ENCODE data around the gene CPPED1.

The CPPED1 gene

DNA sequence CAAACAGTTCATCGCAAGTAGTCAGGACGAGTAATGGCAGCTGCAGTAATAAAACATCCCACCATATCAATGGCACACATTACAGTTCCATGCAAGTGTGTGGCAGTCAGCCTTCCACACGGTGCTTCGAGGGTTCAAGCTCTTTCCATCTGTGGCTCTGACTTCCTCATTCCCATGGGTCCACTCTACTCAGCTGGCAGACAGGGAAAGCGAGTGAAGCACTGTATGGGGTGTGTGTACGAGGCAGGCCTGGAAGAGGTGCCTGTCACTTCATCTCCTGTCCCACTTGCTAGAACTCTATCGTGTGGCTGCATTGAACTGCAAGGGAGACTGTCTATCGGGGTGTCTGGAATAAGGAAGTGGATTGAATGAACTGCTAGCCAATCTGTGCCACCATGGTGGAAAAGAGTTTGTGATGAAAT, 160.6 kb downstream of the CPPED1 start:
- DNase-seq (ENCODE audit: low read depth) = no peak

DNA sequence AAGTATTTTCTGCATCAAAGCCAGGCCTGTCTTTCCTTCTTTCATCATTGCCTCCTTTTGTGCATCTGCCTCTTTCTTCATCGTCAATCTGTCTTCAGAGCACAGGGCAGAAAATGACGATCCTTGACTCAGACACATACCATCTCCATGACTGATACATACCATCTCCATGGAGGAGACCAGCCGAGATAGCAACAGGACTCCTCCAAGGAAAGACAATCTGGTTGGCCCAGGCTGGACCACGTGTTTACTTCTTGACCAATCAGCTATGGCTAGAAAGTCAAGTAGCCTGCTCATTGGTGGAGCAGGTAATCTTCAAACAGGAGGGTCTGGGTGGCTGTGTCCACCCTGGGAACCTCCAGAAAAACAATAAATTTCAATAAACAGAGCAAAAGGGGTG, 164.6 kb downstream of the CPPED1 start:
- no peak for DNase-seq (ENCODE audit: low read depth)

DNA sequence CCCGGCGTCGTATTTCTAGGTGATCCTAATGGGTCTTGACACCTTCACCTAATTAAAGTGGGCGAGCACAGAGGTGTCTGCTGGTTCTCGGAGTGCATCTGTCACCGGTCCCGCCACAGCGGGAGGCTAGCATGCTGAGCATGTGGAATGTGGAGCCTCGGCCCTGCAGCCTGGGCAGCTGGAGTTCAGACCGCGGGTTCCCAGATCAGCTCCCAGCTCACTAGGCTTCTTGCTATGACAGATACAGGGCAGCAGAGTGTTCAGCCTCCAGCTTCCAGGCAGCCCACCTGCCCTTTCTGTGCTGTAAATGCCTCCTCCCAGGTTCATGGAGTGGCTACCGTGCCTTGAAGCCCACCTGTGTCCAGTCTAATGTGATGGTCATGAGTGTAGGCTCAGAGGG, 166.7 kb downstream of the CPPED1 start:
- DNase-seq (ENCODE audit: low read depth) = no peak

DNA sequence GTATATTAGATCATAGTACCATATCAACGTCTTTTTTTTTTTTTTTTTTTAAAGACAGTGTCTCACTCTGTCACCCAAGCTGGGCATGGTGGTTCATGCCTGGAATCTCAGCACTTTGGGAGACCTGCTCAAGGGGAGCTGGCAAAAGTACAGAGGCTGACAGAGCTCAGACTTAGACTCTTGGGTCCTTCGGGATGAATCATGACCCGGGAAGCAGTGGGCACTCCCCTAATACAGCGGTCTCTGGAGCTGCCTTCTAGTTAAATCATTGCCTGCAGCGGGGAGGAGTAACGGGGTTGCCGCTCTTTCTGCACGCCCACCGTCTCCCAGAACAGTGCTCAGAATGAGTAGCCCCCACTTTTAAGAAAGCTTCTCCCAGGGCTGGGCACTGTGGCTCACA, 174.4 kb downstream of the CPPED1 start:
- no peak for DNase-seq (ENCODE audit: low read depth)

DNA sequence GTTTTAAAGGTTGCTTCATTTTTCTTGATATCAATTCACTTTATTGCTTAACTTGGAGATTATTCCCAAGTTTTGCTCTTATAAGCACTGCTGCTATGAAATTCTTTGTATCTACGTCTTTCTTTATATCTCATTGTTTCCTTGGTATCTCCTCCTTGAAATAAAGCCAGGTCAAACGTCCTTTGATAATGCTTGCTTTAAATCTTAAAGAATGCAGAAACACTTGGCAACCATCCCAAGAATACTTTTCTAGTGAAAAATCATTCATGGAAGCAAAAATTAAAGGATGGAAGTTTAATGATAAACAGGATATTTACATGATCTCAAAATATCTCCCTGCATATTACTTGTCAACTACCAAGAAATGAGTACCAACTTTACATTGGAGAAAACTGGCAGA, 175.2 kb downstream of the CPPED1 start:
- DNase-seq (ENCODE audit: low read depth) = no peak

DNA sequence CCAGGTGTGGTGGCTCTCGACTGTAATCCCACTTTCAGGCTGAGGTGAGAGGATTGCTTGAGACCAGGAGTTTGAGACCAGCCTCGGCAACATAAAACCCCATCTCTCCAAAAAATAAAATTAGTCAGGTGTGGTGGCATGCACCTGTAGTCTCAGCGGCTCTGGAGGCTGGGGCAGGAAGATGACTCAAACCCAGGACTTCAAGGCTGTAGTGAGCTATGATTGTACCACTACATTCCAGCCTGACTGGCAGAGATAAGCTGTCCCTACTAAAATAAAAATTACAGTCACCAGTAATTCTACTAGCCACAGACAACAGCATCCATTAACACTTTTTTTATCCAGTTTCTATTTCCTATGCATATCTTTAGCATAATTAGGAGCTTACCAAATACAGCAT, 176.3 kb downstream of the CPPED1 start:
- DNase-seq (ENCODE audit: low read depth) = no peak

DNA sequence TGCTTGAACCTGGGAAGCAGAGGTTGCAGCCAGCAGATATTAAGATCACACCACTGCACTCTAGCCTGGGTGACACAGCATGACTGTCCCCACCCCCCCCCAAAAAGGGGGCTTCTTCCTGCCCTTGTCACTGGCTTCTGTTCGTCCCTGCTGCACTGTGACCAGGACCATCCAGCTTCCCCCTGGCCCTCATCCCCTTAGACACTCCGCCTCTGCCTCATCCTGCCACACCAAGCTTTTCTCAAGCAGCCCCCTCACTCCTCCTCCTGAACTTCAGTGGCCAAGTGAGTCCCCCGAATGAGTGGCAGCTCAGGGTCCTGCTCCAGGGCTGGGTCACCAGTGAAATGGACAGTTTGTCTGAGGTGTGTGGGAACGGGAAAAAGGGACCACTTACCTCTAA, 177.3 kb downstream of the CPPED1 start:
- no peak for DNase-seq (ENCODE audit: low read depth)

DNA sequence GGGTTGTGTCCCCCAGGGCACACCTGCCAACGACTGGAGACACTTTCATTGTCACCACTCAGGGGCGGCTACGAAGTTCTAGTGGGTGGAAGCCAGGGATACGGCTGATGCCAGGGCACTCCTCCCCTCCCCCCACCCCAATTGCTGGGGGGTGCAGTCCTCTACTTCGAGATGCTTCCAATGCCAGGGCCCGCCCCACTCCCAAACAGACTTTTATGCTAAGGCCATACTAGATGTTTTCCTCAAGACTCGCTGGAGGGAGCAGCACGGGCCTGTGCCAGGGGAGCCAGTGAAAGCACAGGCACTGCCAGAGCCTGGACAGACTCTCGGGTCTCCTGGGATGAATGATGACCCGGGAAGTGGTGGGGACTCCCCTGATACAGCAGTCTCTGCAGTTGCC, 178.0 kb downstream of the CPPED1 start:
- DNase-seq (ENCODE audit: low read depth) = no peak

DNA sequence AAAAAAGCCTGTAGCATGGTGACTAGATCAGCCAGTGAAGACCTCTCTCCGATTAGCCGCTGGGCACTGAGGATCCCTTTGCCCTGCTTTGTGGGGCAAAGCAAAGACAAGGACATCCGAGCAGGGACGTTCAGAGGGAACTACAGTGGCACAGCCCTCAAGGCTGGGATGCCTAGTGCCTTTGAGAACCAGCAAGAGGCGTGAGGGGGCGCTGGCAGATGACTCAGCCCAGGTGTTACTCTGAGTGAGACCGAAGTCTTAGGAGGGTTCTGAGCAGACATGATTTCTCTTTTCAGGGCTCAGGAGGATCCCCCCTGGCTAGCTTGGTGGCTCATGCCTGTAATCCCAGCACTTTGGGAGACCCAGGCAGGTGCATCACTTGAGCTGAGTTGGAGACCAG, 178.6 kb downstream of the CPPED1 start:
- no peak for DNase-seq (ENCODE audit: low read depth)

DNA sequence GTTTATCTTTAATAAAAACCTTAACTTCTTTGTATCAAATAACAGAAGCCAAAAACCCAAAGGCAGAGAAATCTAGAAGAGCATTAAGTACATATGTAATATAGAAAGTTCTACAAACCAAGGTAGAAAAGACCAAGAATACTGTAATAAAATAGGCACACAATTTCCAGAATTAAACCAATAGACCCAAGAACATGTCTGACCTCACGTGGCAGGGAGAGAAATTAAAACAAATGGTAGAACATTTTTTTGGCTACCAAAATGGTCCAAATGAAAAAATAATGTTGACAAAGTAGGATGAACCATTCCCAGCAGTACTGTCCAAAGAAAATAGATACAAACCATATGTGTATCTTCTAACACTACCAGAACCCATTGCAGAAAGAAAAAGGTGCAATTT, 183.5 kb downstream of the CPPED1 start:
- no peak for DNase-seq (ENCODE audit: low read depth)

DNA sequence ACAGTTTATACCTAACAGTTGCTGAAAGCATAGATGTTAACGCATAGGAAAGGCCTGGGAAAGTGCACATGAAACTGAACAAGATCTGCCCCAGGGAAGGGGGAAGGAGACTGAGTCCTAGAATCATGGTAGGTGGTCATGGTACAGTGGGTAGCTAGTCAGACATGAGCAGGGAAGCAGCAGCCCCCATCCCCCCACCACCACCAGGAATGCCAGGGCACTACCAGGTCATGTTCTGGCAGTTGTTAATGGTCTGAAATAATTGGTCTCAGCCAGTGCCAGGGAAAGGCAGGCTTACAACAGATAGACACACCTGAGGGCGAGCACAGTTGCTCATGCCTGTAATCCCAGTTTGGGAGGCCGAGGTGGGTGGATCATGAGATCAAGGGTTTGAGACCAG, 185.2 kb downstream of the CPPED1 start:
- DNase-seq (ENCODE audit: low read depth) = no peak

DNA sequence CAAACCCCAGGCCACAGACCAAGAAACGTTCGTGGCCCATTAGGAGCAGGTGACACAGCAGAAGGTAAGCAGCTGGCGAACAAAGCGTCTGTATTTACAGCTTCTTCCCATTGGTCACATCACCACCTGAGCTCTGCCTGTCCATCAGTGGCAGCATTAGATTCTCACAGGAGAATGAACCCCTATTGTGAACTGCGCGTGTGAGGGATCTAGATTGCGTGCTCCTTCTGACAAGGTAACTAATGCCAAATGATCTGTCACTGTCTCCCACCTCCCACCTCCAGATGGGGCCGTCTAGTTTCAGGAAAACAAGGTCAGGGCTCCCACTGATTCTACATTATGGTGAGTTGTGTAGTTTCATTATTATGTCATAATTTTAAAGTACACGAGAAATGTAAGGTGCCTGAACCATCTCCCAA, 186.3 kb downstream of the CPPED1 start:
- no peak for DNase-seq (ENCODE audit: low read depth)

DNA sequence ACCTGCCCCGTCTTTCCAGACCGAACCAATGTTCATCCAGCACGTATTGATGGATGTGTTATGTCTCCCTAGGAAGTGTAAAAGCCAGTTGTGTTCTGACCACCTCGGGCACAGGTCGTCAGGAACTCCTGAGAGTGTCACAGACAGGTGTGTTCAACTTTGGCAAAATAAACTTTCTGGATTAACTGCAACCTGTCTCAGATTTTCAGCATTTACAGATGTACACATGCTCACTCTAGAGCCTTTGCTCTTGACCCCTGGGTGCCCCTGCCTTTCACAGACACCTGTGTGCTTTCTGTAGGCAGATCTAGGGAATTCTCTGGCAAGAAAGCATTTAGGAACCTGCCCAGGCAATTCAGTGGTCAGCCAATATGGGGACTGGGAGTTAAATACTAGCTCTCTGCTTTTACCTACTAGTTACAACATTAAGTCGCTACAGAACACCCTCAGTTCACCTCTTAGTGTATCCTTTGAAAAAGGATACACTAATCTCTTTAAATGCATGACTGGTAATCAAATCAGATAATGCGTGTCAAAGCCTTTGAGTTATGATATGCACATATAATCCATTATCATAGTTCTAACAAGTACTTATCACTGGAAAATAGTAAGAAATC, 188.9 kb downstream of the CPPED1 start:
- DNase-seq (ENCODE audit: low read depth) = no peak

DNA sequence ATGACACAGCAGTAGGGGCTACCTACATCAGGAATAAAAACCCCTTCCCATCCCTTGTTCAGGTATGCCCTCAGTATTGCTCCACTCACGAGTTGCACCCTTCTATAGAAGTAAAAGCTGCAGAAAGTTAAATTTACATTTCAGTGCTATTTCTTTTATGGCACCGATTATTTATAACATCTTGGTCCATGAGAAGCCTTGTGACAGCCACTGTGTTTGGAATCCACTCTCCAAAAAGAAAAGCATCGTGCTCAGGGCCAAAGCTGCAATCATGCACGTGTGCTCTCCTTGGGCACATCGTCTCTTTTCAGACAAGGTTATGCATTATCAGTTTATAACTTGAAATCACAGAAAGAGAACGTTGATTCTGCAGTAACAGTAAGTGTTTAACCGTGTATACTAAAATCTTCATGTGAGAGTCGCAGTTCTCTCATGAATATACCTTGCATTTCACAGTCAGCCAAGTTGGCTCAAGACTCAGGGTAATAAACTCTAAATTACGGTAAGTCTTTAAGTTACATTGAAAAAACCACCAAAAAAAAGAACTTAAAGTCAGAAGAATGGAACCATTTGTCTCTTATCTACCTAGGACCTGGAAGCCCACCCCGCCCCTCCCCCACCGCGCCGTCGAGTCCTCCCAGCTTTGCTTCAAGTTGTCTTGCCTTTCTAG, 189.6 kb downstream of the CPPED1 start:
- no peak for DNase-seq (ENCODE audit: low read depth)

DNA sequence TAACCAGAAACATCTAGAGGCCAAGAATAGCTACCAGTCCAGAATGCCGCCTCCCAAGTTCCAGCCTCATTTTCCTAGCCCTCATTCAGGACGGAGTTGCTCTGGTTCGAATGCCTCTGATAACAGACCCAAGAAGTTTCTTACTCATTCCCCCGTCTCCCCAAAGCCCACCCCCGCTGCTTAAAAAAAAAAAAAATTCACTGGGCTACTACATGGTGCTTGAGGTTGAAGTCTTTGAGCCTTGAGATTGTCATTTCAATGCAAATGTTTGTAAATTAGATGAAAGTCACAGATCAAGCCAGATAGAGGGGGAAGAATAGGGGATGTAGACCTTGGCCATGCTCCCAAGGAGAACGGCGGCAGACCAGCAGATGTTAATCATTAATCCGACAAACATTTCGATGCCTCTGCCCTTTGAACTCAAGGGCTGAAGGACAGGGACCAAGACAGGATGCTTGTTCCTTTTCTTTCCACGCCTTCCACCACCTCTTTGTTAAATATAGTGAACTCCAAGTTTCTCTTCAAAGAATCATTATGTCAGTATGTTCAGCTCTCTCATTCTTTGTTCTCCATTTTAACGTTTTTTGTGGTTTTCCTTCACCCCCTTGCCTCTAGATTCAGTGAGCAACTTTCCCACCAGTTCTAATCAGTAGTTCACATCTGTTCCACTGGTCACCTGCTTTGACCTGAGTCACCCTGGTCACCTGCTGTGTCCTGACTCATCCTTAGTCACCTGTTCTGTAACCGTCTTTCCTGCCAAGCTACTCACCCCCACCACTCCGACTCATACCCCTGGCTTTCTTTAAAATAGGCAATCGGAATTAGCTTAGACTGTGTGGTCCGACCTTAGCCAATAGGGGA, 190.3 kb downstream of the CPPED1 start:
- no peak for DNase-seq (ENCODE audit: low read depth)

DNA sequence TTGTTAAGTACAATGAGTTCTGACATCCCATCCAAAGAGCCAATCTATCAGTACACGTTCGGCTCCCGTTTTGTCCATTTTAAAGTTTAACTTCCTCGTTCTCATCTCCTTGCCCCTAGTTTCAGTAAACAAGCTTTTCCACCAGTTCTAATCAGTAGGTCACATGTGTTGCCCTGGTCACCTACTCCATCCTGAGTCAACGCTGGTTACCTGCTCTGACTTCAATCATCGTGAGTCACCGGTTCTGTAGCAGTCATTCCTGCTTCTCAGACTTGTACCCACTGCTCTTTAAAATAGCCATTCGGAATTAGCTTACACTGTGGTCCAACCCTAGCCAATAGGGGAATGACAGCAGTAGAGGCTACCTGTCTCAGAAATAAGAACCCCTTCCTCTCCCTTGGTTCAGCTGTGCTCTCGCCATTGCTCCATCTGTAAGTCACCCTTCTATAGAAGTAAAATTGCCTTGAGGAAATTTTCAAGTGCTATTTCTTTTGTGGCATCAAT, 191.0 kb downstream of the CPPED1 start:
- DNase-seq (ENCODE audit: low read depth) = no peak

DNA sequence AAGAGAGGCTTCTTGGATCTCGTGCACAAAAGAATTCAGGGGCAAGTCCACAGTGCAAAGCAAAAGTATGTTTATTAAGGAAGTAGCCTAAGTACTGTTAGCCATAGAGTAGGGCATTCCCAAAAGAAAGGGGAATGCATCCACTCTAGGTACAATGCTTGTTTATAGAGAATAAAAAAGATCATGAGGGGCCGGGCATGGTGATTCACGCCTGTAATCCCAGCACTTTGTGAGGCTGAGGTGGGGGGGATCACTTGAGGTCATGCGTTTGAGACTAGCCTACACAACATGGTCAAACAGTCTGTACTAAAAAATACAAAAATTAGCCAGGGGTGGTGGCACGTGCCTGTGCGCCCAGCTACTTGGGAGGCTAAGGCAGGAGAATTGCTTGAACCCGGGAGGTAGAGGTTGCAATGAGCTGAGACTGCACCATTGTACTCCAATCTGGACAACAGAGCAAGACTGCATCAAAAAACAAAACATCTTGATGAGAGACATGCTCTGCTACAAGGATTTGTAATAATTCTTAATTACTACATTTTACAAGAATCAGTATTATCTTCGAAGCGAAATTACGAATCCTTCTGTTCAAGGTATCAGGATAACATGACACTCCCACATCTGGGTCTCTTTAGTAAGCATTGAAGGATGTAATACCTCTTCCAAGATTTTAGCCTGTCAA, 191.6 kb downstream of the CPPED1 start:
- DNase-seq (ENCODE audit: low read depth) = no peak

DNA sequence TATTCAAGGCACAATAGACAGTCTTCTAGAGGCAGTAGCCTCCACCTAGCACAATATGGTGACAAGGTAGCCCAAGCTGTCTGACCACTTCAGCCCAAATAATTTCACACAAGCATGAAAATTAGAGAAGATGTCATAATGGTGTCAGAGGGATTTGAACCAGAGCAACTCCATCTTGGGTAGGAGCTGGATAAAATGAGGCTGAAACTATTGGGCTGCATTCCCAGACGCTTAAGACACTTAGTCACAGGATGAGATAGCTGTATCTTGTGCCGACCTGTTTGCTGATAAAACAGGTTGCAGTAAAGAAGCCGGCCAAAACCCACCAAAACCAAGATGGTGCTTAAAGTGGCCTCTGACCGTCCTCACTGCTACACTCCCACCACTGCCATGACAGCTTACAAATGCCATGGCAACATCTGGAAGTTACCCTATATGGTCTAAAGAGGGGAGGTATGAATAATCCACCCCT, 192.6 kb downstream of the CPPED1 start:
- no peak for DNase-seq (ENCODE audit: low read depth)

DNA sequence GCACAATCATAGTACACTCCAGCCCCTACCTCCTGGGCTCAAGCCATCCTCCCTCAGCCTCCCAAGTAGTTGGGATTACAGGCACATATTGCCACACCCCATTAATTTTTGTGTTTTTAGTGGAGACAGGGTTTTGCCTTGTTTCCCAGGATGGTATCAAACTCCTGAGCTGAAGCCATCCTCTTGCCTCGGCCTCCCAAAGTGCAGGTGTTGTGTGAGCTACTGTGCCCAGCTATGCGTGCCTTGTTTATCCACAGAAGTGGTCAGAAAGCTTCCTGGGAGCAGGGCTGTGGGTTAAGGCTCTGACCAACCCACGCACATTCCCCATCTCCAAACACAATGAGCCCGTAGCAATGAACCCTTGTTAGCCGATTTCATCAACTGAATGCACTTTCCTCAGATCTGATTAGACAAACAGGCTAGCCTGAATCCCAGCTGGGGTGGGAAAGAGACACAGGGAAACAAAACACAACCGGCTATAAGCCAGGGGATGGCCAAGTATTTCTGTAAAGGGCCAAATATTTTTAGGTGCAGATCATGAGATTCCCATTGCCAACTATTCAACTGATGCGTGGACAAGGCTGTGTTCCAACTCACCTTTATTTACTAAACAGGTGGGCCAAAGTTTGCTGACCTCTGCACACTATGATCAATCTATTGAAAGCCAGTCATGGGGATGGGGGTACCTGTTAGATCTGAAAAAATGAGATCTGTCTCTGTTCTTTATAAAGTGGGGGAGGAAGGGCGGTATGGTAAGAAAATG, 193.6 kb downstream of the CPPED1 start:
- DNase-seq (ENCODE audit: low read depth) = no peak
